ENCODE measurements around the gene GID8. TPM values are rescaled to one million over a fixed set of nuclear protein-coding genes. Genes with fewer than 3 reads are reported as not detected.

GID8 gene
- total RNA-seq, 2 experiments from 2014 or later = 39.2 to 42.2 TPM

GRCh38 chr20:62961310-62961783 lies 23.4 kb downstream of the GID8 start:
- no peak for TF ChIP-seq CTCF (IDR thresholded peaks at IDR 0.05)
- DNase-seq = no peak
- Mint-ChIP-seq H3K27ac (no peak overlapping the region), H3K9me3 (no peaks in the 10 kb centered on the region), H3K27me3 (no peaks in the 10 kb centered on the region), H3K4me3 (no peak overlapping the region), H3K4me1 (ENCODE audit: low read depth) (peaks cover 11% of the 10 kb centered on the region), H3K36me3 (ENCODE audit: low read depth) (peaks cover 26% of the 10 kb centered on the region)
- CTCF ChIA-PET = interaction anchor here (3.2 kb wide), 1 partner anchor 11 kb away, joined by 13 read pairs; no protein-coding TSS in a partner anchor
- intact Hi-C loops (cut with micrococcal nuclease) = no loop called here
- POLR2A ChIA-PET = interaction anchor here (2.1 kb wide), 1 partner anchor 9 kb away, joined by 10 read pairs; no protein-coding TSS in a partner anchor
- no peak for ATAC-seq

GRCh38 chr20:62961799-62962198 lies 23.9 kb downstream of the GID8 start:
- H3K27ac Mint-ChIP-seq = no peak overlapping the region
- no peak for TF ChIP-seq CTCF (IDR thresholded peaks at IDR 0.05)
- POLR2A ChIA-PET = no interaction called here

GRCh38 chr20:62962221-62962879 lies 24.4 kb downstream of the GID8 start:
- POLR2A ChIA-PET = no interaction called here
- ATAC-seq = no peak
- no peaks in the 10 kb centered on the region for H3K27me3 Mint-ChIP-seq
- H3K9me3 Mint-ChIP-seq = no peaks in the 10 kb centered on the region
- intact Hi-C loops (cut with micrococcal nuclease) = no loop called here
- no peak for DNase-seq
- H3K36me3 Mint-ChIP-seq (ENCODE audit: low read depth) = peaks cover 21% of the 10 kb centered on the region
- CTCF ChIA-PET = interaction anchor here (1.6 kb wide), 1 partner anchor 46 kb away, joined by 4 read pairs; no protein-coding TSS in a partner anchor
- H3K27ac Mint-ChIP-seq = no peak overlapping the region
- peaks cover 11% of the 10 kb centered on the region for H3K4me1 Mint-ChIP-seq (ENCODE audit: low read depth)
- no peak for TF ChIP-seq CTCF (IDR thresholded peaks at IDR 0.05)
- no peak overlapping the region for H3K4me3 Mint-ChIP-seq

More at GRCh38 chr20:62961799-62962198, 23.9 kb downstream of the GID8 start:
- no peak for DNase-seq
- ATAC-seq = no peak
- H3K4me1 Mint-ChIP-seq (ENCODE audit: low read depth) = peaks cover 11% of the 10 kb centered on the region
- no peaks in the 10 kb centered on the region for H3K9me3 Mint-ChIP-seq
- H3K4me3 Mint-ChIP-seq = no peak overlapping the region
- peaks cover 23% of the 10 kb centered on the region for H3K36me3 Mint-ChIP-seq (ENCODE audit: low read depth)
- H3K27me3 Mint-ChIP-seq = no peaks in the 10 kb centered on the region
- intact Hi-C loops (cut with micrococcal nuclease) = no loop called here
- CTCF ChIA-PET = interaction anchor here (1.6 kb wide), 1 partner anchor 47 kb away, joined by 4 read pairs; no protein-coding TSS in a partner anchor

GRCh38 chr20:62962891-62963613 lies 25.1 kb downstream of the GID8 start:
- ATAC-seq (no peak), DNase-seq (no peak)
- ChIA-PET POLR2A (interaction anchor here (0.8 to 1.1 kb wide), 2 partner anchors 9 to 224 kb away, joined by 3 read pairs; no protein-coding TSS in a partner anchor), CTCF (interaction anchor here (1.6 kb wide), 1 partner anchor 46 kb away, joined by 4 read pairs; no protein-coding TSS in a partner anchor)
- H3K9me3 Mint-ChIP-seq = no peaks in the 10 kb centered on the region
- TF ChIP-seq CTCF (IDR thresholded peaks at IDR 0.05) = no peak
- no peaks in the 10 kb centered on the region for H3K27me3 Mint-ChIP-seq
- intact Hi-C loops (cut with micrococcal nuclease) = no loop called here
- peaks cover 5% of the 10 kb centered on the region for H3K4me1 Mint-ChIP-seq (ENCODE audit: low read depth)
- H3K4me3 Mint-ChIP-seq = no peak overlapping the region
- peaks cover 14% of the 10 kb centered on the region for H3K36me3 Mint-ChIP-seq (ENCODE audit: low read depth)
- H3K27ac Mint-ChIP-seq = no peak overlapping the region
